Ovary (tissue), 9 donors: Measurements from ENCODE around the gene TULP1. TPM values are rescaled to one million over a fixed set of nuclear protein-coding genes. Genes with fewer than 3 reads are reported as not detected.
A peak's percentile ranks its signal among the peaks of the same experiment; 100 is the strongest.

Experiments
- DNase-seq, 5 donors: peaks; one replicate each; pipeline ENCODE4 v3.0.0-alpha.2; 2019 to 2020
- H3K27ac ChIP-seq, 2 donors: fragments of 200-600 bp; one replicate each; pipeline versions ENCODE4 v1.5.1 to v1.8.0; 2019 to 2022
- H3K27me3 ChIP-seq: fragments of 200-600 bp; one replicate; pipeline ENCODE4 v1.8.0; 2022
- H3K36me3 ChIP-seq: fragments of 200-600 bp; sonication (generic); one replicate; pipeline ENCODE4 v1.5.1; 2019
- H3K4me1 ChIP-seq: one replicate; pipeline ENCODE4 v1.8.1; 2013; ENCODE audit warnings: mild to moderate bottlenecking, moderate library complexity; ENCODE audit not compliant: insufficient read depth
- H3K4me3 ChIP-seq: fragments of 200-600 bp; sonication (generic); one replicate; pipeline ENCODE4 v1.5.1; 2017
- H3K9me3 ChIP-seq, 2 donors: fragments of 200-600 bp in 1 of 2; sonication (generic) in 1 of 2; one replicate each; pipeline versions ENCODE4 v1.5.1 to v1.8.1; 2013 to 2019; ENCODE audit warnings: mild to moderate bottlenecking in 1 of 2, moderate library complexity in 1 of 2
- EP300 ChIP-seq: sonication (generic); formaldehyde crosslinking; IDR thresholded peaks from one replicate; pipeline ENCODE4 v1.6.1; 2017; ENCODE audit warnings: antibody characterized with exemption
- POLR2A ChIP-seq: fragments of 450-650 bp; IDR thresholded peaks from one replicate; pipeline ENCODE4 v1.6.1; 2017; ENCODE audit warnings: antibody characterized with exemption, mild to moderate bottlenecking, moderate library complexity
- WGBS, 3 donors: extraction: QIAGEN DNeasy Blood & Tissue Kit in 1 of 3; methylation state at CpG; one replicate each; pipeline versions ENCODE4 v1.1.5 to v1.1.7; 2013 to 2017; 5-methylcytosine and 5-hydroxymethylcytosine counted together
- intact Hi-C, 4 donors: fragments of 100-400 bp; cut with DNase I; formaldehyde crosslinking; loops; one replicate each; pipeline versions ENCODE4 v1.11.0 to v1.15.1; 2022 to 2023
- polyA plus RNA-seq, 2 donors: library from polyadenylated mRNA; stranded (reverse); fragments of 200-250 nt in 1 of 2; fragments of 350-450 nt in 1 of 2; fragmentation: Illumina TruSeq in 1 of 2; extraction: RNeasy Lipid Tissue Mini Kit (QIAGEN cat#74804) in 1 of 2; gene quantifications; one replicate each; pipeline ENCODE4 v1.2.3, GENCODE V29; 2013 to 2014
- total RNA-seq, 7 donors: library from RNA; depleted of rRNA in 2 of 7; stranded (reverse); fragments of >200 nt in 2 of 7; fragmentation: NEBNext Ultra II Directional in 3 of 7; extraction: Animal tissue kit (Norgen Biotek cat#: 25700) in 3 of 7; gene quantifications; one replicate each; pipeline versions ENCODE4 v1.1.0 to v1.2.4, GENCODE V29; 2016 to 2023
- TF ChIP-seq, protein P1 (sequence below), 3 donors: fragments of 450-650 bp in 2 of 3; fragments of 200-600 bp in 1 of 3; IDR thresholded peaks; one replicate each; pipeline versions ENCODE4 v1.5.1 to v1.8.0; 2016 to 2022; ENCODE audit warnings: antibody characterized with exemption in 3 of 3, mild to moderate bottlenecking in 1 of 3
- donor health status: DM: no; HTN: no; CAD: no; lungs with moderate emphysema.
- donor health status: DM: no; HTN: no; CAD: no.
- donor health status: Bipolar disorder and iron deficiency.
- donor health status: DM: yes; HTN: yes; CAD: no.
- donor health status: DM: no; HTN: no; CAD: no.
- donor health status: DM: yes; HTN: yes; CAD: no.

The TULP1 gene
- total and polyA plus RNA-seq, 9 donors, result 0.17 to 1.1 (median 0.45) TPM; not detected in 3

DNA sequence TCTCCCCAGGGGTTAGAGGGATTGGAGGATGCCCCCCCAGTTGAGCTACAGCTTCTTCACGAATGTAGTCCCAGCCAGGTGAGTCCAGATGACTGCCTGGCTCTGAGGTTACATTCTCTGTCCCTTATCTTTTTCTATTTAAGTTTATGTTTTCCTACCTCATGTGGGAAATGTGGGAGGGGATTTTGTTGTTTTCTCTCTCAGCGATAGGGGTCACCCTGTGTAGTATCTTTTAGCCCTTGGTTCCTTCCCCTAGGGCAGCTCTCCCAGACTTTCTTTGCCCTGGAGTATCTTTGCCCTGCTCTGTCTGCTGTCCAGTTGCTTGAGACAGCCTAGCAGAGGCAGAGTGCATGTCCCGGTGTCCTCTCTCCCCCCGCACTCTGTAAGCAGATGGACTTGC is 54.8 kb downstream of the TULP1 start:
- Histone ChIP-seq H3K9me3 (no peaks in the 10 kb centered on the region), H3K36me3 (no peaks in the 10 kb centered on the region), H3K27me3 (no peaks in the 10 kb centered on the region), H3K27ac (no peak overlapping the region), H3K4me1 (peaks cover 6% of the 10 kb centered on the region), H3K4me3 (no peak overlapping the region)
- TF ChIP-seq POLR2A (no peak), EP300 (no peak)
- TF ChIP-seq, protein P1, sequence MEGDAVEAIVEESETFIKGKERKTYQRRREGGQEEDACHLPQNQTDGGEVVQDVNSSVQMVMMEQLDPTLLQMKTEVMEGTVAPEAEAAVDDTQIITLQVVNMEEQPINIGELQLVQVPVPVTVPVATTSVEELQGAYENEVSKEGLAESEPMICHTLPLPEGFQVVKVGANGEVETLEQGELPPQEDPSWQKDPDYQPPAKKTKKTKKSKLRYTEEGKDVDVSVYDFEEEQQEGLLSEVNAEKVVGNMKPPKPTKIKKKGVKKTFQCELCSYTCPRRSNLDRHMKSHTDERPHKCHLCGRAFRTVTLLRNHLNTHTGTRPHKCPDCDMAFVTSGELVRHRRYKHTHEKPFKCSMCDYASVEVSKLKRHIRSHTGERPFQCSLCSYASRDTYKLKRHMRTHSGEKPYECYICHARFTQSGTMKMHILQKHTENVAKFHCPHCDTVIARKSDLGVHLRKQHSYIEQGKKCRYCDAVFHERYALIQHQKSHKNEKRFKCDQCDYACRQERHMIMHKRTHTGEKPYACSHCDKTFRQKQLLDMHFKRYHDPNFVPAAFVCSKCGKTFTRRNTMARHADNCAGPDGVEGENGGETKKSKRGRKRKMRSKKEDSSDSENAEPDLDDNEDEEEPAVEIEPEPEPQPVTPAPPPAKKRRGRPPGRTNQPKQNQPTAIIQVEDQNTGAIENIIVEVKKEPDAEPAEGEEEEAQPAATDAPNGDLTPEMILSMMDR (IDR thresholded peaks at IDR 0.05), result no peak
- no peak for DNase-seq
- WGBS, 3 donors, result 53 to 75% (median 58%) methylated on average over 4 of the region's 4 CpGs
- intact Hi-C loops, result no loop called here

DNA sequence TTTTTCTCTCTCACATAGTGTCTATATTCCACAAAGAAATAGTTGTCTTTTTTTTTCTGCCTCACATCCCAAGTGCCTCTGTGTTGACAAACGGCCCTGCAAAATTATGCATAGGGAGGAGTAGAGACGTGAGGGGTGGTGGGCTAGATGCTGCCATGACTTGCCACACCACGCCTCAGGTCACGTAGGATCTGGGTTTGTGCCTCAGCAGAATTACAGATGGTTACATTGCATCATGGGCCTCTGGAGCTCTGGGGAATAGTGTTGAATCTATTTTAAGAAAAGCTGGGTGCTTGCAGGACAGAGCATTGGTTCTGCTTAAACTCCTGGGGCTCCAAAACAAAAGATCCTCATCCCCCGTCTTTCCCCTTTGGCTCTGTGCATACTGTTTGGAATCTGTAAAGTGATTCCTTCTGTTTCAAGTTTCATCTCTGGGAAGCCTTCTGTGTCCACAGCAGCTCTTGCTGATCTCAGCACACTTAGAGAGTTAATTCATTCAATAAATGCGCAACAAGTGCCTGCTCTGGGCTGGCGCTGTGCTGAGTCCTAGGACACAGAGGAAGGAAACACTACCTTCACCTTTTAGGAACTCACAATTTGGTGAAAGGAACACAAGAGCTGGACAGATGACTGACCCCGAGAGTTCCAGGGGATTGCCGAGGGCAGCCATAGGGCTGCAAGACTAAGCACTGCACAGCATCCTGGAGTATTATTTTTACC is 58.1 kb downstream of the TULP1 start:
- WGBS, 3 donors, result 74 to 80% (median 79%) methylated on average over 9 of the region's 9 CpGs
- DNase-seq, result no peak
- H3K9me3 ChIP-seq, result no peaks in the 10 kb centered on the region
- intact Hi-C loops, result no loop called here
- H3K4me1 ChIP-seq, result peaks cover 7% of the 10 kb centered on the region
- H3K4me3 ChIP-seq, result no peak overlapping the region
- no peaks in the 10 kb centered on the region for H3K36me3 ChIP-seq
- H3K27me3 ChIP-seq, result no peaks in the 10 kb centered on the region
- H3K27ac ChIP-seq, result no peak overlapping the region
- TF ChIP-seq POLR2A, result no peak
- TF ChIP-seq EP300, result no peak
- TF ChIP-seq, protein P1 (IDR thresholded peaks at IDR 0.05), result no peak

DNA sequence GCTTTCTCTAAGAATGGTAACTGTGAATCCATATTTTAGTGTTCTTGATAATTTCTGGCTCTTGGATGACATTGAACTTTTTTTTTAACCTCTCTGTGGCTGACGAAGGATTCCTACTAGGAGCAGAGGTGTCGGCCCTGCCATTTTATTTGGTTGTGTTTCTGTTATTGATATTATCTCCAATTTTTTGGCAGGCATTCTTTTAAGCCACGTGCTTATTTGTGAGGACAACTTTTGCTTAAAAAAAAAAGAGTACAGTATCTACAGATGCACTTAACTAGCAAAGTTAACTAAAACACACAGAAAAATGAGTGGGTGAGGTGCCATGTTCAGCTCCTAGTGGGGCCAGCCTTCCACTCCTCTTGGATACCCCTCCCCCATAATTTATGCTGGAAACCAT is 59.5 kb downstream of the TULP1 start:
- WGBS, 3 donors, result 4 to 6% (median 6%) methylated on average over 3 of the region's 3 CpGs
- H3K4me1 ChIP-seq, result peaks cover 7% of the 10 kb centered on the region
- H3K27ac ChIP-seq, result peak overlapping the region in 1 of 2 donors; percentile 71
- H3K27me3 ChIP-seq, result no peaks in the 10 kb centered on the region
- DNase-seq, result no peak
- H3K4me3 ChIP-seq, result peak overlapping the region; percentile 62
- no peaks in the 10 kb centered on the region for H3K36me3 ChIP-seq
- intact Hi-C loops, result no loop called here
- TF ChIP-seq, protein P1 (IDR thresholded peaks at IDR 0.05), result no peak
- no peak for TF ChIP-seq POLR2A
- TF ChIP-seq EP300, result no peak
- no peaks in the 10 kb centered on the region for H3K9me3 ChIP-seq

DNA sequence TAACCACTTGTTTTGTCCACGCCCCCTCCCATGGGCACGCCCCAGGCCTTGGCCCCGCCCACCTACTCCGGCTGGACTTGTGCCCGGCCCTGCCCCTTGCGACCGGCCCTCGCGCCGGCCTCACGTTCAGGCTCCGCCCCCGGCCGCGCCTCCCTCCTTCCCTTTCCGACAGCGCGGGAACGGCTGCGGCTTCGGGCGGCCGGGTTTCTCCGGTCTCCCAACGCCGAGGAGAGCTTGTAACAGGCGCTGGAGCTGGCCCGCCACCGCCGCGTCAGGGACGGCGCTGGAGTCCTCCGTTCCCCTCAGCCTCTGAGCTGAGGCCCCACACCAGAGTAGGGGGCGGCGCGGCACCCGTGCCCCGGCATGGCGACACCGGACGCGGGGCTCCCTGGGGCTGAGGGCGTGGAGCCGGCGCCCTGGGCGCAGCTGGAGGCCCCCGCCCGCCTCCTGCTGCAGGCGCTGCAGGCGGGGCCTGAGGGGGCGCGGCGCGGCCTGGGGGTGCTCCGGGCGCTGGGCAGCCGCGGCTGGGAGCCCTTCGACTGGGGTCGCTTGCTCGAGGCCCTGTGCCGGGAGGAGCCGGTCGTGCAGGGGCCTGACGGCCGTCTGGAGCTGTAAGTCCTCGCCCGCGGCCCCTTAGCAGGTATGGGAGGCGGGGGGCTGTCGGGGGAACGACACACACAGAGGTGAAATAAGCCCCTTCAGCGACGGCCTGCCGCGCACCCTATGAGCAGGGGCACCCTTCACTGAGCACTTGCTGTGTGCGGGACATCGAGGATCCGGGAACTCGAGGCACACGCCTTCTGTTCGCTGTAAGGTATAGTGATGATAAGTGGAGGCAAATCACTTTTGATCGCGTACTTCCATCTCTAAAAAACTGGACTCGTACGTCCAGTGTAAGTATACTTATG is 60.3 kb downstream of the TULP1 start, which contains the start of gene FANCE:
Gene FANCE (plus strand): TSS at position 156 of the 908 bp plus-strand sequence. CDS start 208 bp downstream, at position 364.
- peak within 1 kb of the TSS; percentile 18 to 71 for H3K27ac ChIP-seq
- H3K4me1 ChIP-seq, result peaks cover 7% of the 10 kb centered on the region
- H3K9me3 ChIP-seq, result no peaks in the 10 kb centered on the region
- H3K36me3 ChIP-seq, result no peaks in the 10 kb centered on the region
- intact Hi-C loops, result no loop called here
- peak; percentile 93 to 99 (median 97) for DNase-seq
- no peaks in the 10 kb centered on the region for H3K27me3 ChIP-seq
- TF ChIP-seq, protein P1 (IDR thresholded peaks at IDR 0.05), result no peak
- TF ChIP-seq POLR2A, result peak; percentile 24
- 0 to 1% (median 1%) methylated on average over 55 to 87 of the region's 87 CpGs for WGBS, 3 donors
- peak within 1 kb of the TSS; percentile 62 for H3K4me3 ChIP-seq
